Stomach smooth muscle (tissue), 2 donors: ENCODE data around the gene FARS2.

Experiments
- H3K27ac ChIP-seq: one replicate; pipeline ENCODE4 v1.7.0; 2013; ENCODE audit warnings: mild to moderate bottlenecking, low read length, inconsistent platforms
- H3K27me3 ChIP-seq, 2 donors: one replicate each; pipeline ENCODE4 v1.7.0; 2013; ENCODE audit warnings: low read length in 2 of 2; ENCODE audit not compliant: insufficient read depth in 2 of 2, control insufficient read depth in 1 of 2
- H3K36me3 ChIP-seq, 2 donors: one replicate each; pipeline ENCODE4 v1.7.0; 2013; ENCODE audit warnings: low read length in 2 of 2; ENCODE audit not compliant: control insufficient read depth in 2 of 2, insufficient read depth in 2 of 2
- H3K4me1 ChIP-seq: one replicate; pipeline ENCODE4 v1.7.0; 2013; ENCODE audit warnings: low read length; ENCODE audit not compliant: control insufficient read depth, insufficient read depth
- H3K4me3 ChIP-seq, 2 donors: one replicate each; pipeline ENCODE4 v1.7.0; 2013; ENCODE audit warnings: low read length in 2 of 2
- H3K9ac ChIP-seq, 2 donors: one replicate each; pipeline ENCODE4 v1.7.0; 2013; ENCODE audit warnings: low read length in 2 of 2, mild to moderate bottlenecking in 1 of 2
- H3K9me3 ChIP-seq, 2 donors: one replicate each; pipeline ENCODE4 v1.7.0; 2013; ENCODE audit warnings: low read length in 2 of 2; ENCODE audit not compliant: control insufficient read depth in 2 of 2
- donor health status: healthy.
- donor health status: Pancreatic carcinoma.

Gene FARS2

GRCh38 chr6:5285081-5285480 is 23.8 kb downstream of the FARS2 start:
- H3K9ac ChIP-seq = no peak overlapping the region
- H3K4me1 ChIP-seq = peaks cover 10% of the 10 kb centered on the region
- H3K9me3 ChIP-seq = no peaks in the 10 kb centered on the region
- no peak overlapping the region for H3K4me3 ChIP-seq
- H3K36me3 ChIP-seq = no peaks in the 10 kb centered on the region
- no peak overlapping the region for H3K27ac ChIP-seq
- H3K27me3 ChIP-seq = no peaks in the 10 kb centered on the region

- H3K9ac ChIP-seq = no peak overlapping the region
- no peak overlapping the region for H3K4me3 ChIP-seq
- no peaks in the 10 kb centered on the region for H3K36me3 ChIP-seq
- no peaks in the 10 kb centered on the region for H3K27me3 ChIP-seq
- H3K4me1 ChIP-seq = peaks cover 10% of the 10 kb centered on the region
- no peak overlapping the region for H3K27ac ChIP-seq
- no peaks in the 10 kb centered on the region for H3K9me3 ChIP-seq
These were observed 24.2 kb downstream of the FARS2 start for GRCh38 chr6:5285526-5285925.

- Histone ChIP-seq H3K4me1 (peaks cover 10% of the 10 kb centered on the region), H3K36me3 (no peaks in the 10 kb centered on the region), H3K27ac (no peak overlapping the region), H3K4me3 (no peak overlapping the region), H3K9me3 (no peaks in the 10 kb centered on the region), H3K9ac (no peak overlapping the region), H3K27me3 (no peaks in the 10 kb centered on the region)
These were observed 25.5 kb downstream of the FARS2 start for GRCh38 chr6:5286780-5287179.

- H3K27me3 ChIP-seq = no peaks in the 10 kb centered on the region
- peak overlapping the region in 1 of 2 donors; percentile 15 for H3K4me3 ChIP-seq
- H3K36me3 ChIP-seq = no peaks in the 10 kb centered on the region
- H3K4me1 ChIP-seq = peaks cover 11% of the 10 kb centered on the region
- peak overlapping the region; percentile 24 for H3K27ac ChIP-seq
- no peaks in the 10 kb centered on the region for H3K9me3 ChIP-seq
- H3K9ac ChIP-seq = peak overlapping the region in 1 of 2 donors; percentile 21
These were observed 26.1 kb downstream of the FARS2 start for GRCh38 chr6:5287205-5287965.

GRCh38 chr6:5287966-5288297 is 26.6 kb downstream of the FARS2 start:
- Histone ChIP-seq H3K27ac (peak overlapping the region; percentile 7), H3K4me1 (peaks cover 13% of the 10 kb centered on the region), H3K27me3 (no peaks in the 10 kb centered on the region), H3K36me3 (no peaks in the 10 kb centered on the region), H3K9ac (peak overlapping the region in 1 of 2 donors; percentile 21), H3K9me3 (no peaks in the 10 kb centered on the region), H3K4me3 (no peak overlapping the region)

- Histone ChIP-seq H3K4me1 (peaks cover 17% of the 10 kb centered on the region), H3K27me3 (no peaks in the 10 kb centered on the region), H3K27ac (no peak overlapping the region), H3K4me3 (no peak overlapping the region), H3K36me3 (no peaks in the 10 kb centered on the region), H3K9me3 (no peaks in the 10 kb centered on the region), H3K9ac (no peak overlapping the region)
These were observed 28.8 kb downstream of the FARS2 start for GRCh38 chr6:5290097-5290496.

GRCh38 chr6:5290500-5290899 is 29.2 kb downstream of the FARS2 start:
- no peak overlapping the region for H3K27ac ChIP-seq
- H3K9me3 ChIP-seq = no peaks in the 10 kb centered on the region
- no peak overlapping the region for H3K4me3 ChIP-seq
- H3K27me3 ChIP-seq = no peaks in the 10 kb centered on the region
- H3K4me1 ChIP-seq = peaks cover 17% of the 10 kb centered on the region
- H3K9ac ChIP-seq = no peak overlapping the region
- H3K36me3 ChIP-seq = no peaks in the 10 kb centered on the region

- no peak overlapping the region for H3K9ac ChIP-seq
- H3K4me1 ChIP-seq = peaks cover 12% of the 10 kb centered on the region
- H3K27me3 ChIP-seq = no peaks in the 10 kb centered on the region
- H3K9me3 ChIP-seq = no peaks in the 10 kb centered on the region
- no peaks in the 10 kb centered on the region for H3K36me3 ChIP-seq
- no peak overlapping the region for H3K27ac ChIP-seq
- no peak overlapping the region for H3K4me3 ChIP-seq
These were observed 30.8 kb downstream of the FARS2 start for GRCh38 chr6:5292154-5292553.

- no peak overlapping the region for H3K4me3 ChIP-seq
- no peak overlapping the region for H3K27ac ChIP-seq
- H3K4me1 ChIP-seq = peaks cover 7% of the 10 kb centered on the region
- no peaks in the 10 kb centered on the region for H3K9me3 ChIP-seq
- no peak overlapping the region for H3K9ac ChIP-seq
- no peaks in the 10 kb centered on the region for H3K36me3 ChIP-seq
- no peaks in the 10 kb centered on the region for H3K27me3 ChIP-seq
These were observed 32.4 kb downstream of the FARS2 start for GRCh38 chr6:5293692-5294091.

GRCh38 chr6:5294392-5295211 is 33.3 kb downstream of the FARS2 start:
- no peaks in the 10 kb centered on the region for H3K27me3 ChIP-seq
- H3K4me1 ChIP-seq = peaks cover 7% of the 10 kb centered on the region
- H3K9ac ChIP-seq = no peak overlapping the region
- H3K27ac ChIP-seq = no peak overlapping the region
- H3K9me3 ChIP-seq = no peaks in the 10 kb centered on the region
- H3K36me3 ChIP-seq = no peaks in the 10 kb centered on the region
- no peak overlapping the region for H3K4me3 ChIP-seq

GRCh38 chr6:5295623-5296022 is 34.3 kb downstream of the FARS2 start:
- H3K4me1 ChIP-seq = peaks cover 7% of the 10 kb centered on the region
- H3K9me3 ChIP-seq = no peaks in the 10 kb centered on the region
- no peak overlapping the region for H3K9ac ChIP-seq
- no peaks in the 10 kb centered on the region for H3K36me3 ChIP-seq
- no peaks in the 10 kb centered on the region for H3K27me3 ChIP-seq
- H3K27ac ChIP-seq = no peak overlapping the region
- H3K4me3 ChIP-seq = no peak overlapping the region
